ENCODE results near the gene SUMF1. TPM values are rescaled to one million over a fixed set of nuclear protein-coding genes. Genes with fewer than 3 reads are reported as not detected.

SUMF1 gene
- total and polyA plus RNA-seq, 2 of the 13 experiments (the other 11 are each of a cell fraction or from before 2014, with no cell fraction given) = 18.5 to 28.9 TPM

DNA sequence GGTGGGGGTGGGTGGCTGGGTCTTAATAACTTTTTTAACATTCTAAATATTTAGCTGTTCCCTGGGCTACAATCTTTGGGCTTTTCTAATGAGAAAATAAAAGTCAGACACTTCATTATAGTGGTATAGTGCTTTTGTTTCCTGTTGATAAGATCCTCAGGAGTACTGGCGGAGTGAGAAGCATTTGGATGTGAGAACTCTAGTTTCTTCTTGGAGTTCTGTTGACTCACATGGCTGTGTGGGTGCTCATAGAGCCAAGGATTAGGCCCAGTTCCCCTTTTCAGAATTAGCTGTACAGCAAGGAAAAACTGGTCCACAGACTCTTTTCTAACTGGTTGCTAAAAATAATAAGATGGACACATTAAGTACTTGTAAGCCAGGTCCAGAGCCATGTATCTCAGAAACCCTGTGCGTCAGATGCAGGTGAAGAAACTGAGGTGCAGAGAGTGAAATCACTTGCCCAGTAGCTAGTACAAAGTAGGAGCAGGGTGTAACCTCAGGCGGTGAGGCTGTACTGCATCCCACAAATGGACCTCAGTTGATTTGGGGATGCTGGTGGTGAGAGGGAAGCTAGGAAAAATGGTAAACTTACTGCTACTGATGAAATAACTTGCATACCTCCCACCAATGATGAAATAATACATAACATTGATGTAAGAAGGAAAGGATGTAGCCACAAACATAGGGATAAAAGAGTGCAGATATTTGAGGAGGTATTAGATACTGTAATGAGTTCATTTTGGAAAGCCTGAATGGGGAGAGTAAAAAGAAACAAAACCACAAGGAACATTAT is 28.4 kb upstream of the SUMF1 start:
- H3K27me3 ChIP-seq (ENCODE audit: control insufficient read depth in 1 of 2, insufficient read depth in 2 of 2, low read length in 2 of 2) = no peaks in the 10 kb centered on the region; a peak in 1 of 5 replicates
- no peaks in the 10 kb centered on the region for H4K20me1 ChIP-seq (ENCODE audit: insufficient read depth, low read length)
- no TSS peak for BruUV-seq (replicated peaks)
- H3K9me3 ChIP-seq (ENCODE audit: low read length) = no peaks in the 10 kb centered on the region
- H3K4me1 ChIP-seq (ENCODE audit: insufficient read depth, low read length) = peaks cover 61% of the 10 kb centered on the region
- no peak overlapping the region for H3K9ac ChIP-seq (ENCODE audit: insufficient read depth, low read depth, low read length)
- H3K4me3 ChIP-seq (replicated peaks in 1 of 3; ENCODE audit: insufficient read depth in 1 of 3, low read depth in 2 of 3, low read length in 3 of 3) = no peak overlapping the region
- 0 out of 2 replicates have a peak overlapping the region, but pooled peaks have one; percentile 89 for H3K4me2 ChIP-seq (ENCODE audit: low read depth, low read length)
- intact Hi-C loops (cut with micrococcal nuclease; ENCODE audit: unreplicated experiment) = loop anchor here (10.0 kb wide), 1 partner anchor 139 kb away; no protein-coding TSS in a partner anchor
- ChIA-PET POLR2A (no interaction called here), CTCF (ENCODE audit: low intra/inter-chr PET ratio, low total read pairs) (no interaction called here)
- in situ Hi-C loops (cut with HindIII; ENCODE audit: extremely low pct_ligation_motif_present, low pct_unique_long_range_greater_than_20kb) = loop anchor here (5.0 kb wide), 1 partner anchor 72 kb away; no protein-coding TSS in a partner anchor
- TF ChIP-seq, protein P1, sequence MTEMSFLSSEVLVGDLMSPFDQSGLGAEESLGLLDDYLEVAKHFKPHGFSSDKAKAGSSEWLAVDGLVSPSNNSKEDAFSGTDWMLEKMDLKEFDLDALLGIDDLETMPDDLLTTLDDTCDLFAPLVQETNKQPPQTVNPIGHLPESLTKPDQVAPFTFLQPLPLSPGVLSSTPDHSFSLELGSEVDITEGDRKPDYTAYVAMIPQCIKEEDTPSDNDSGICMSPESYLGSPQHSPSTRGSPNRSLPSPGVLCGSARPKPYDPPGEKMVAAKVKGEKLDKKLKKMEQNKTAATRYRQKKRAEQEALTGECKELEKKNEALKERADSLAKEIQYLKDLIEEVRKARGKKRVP (CRISPR knock-in tag; IDR thresholded peaks at IDR 0.05) = peak in 1 of 2 experiments; percentile 46; a peak in 1 of 4 replicates
- TF ChIP-seq EED (CRISPR knock-in tag; IDR thresholded peaks at IDR 0.05) = no peak
- 88% methylated on average over 3 of the region's 3 CpGs for WGBS (ENCODE audit: low lambda C conversion rate)
- FAIRE-seq (no peak), DNase-seq (ENCODE audit: low spot score) (no peak), ATAC-seq (no peak)
- H2AFZ ChIP-seq (ENCODE audit: low read length) = no peak overlapping the region
- no peaks in the 10 kb centered on the region; a peak in 1 of 5 replicates for H3K36me3 ChIP-seq (replicated peaks in 1 of 2; ENCODE audit: control insufficient read depth in 1 of 2, insufficient read depth in 2 of 2, low read length in 2 of 2)
- H3K27ac ChIP-seq (ENCODE audit: extremely low read length, insufficient read depth, low read length) = no peak overlapping the region
- peaks cover 4% of the 10 kb centered on the region for H3K79me2 ChIP-seq (ENCODE audit: insufficient read depth, low read length)

DNA sequence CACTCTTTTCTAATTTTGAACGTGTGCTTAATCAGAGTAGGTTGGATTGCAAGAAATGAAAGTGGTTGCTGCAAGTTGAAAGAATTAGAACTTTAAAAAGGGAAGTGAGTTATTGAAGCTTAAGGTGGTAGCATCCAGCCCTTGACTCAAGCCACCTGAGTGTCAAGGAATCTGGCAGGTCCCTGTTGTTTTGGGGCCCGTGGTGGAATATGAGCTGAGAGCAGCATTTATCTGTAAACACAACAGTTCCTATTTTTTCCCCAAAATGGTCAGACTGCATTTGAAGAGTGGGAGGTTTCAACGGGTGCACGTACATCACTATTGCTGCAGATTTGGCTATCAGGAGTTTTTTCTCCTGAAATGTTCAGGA is 27.8 kb upstream of the SUMF1 start:
- intact Hi-C loops (cut with micrococcal nuclease; ENCODE audit: unreplicated experiment) = loop anchor here (5.0 to 10.0 kb wide), 2 partner anchors 138 to 140 kb away; no protein-coding TSS in a partner anchor
- TF ChIP-seq ZBTB21 (CRISPR knock-in tag; IDR thresholded peaks at IDR 0.05) (no peak), TFE3 (CRISPR knock-in tag; IDR thresholded peaks at IDR 0.05) (no peak), TMF1 (CRISPR knock-in tag; IDR thresholded peaks at IDR 0.05; ENCODE audit: low read depth) (no peak), MLX (CRISPR knock-in tag; IDR thresholded peaks at IDR 0.05) (no peak), YEATS2 (CRISPR knock-in tag; IDR thresholded peaks at IDR 0.05; ENCODE audit: borderline replicate concordance) (no peak), MXD4 (CRISPR knock-in tag; IDR thresholded peaks at IDR 0.05) (no peak), MTF2 (CRISPR knock-in tag; IDR thresholded peaks at IDR 0.05; ENCODE audit: borderline replicate concordance) (no peak), BCL6 (CRISPR knock-in tag; IDR thresholded peaks at IDR 0.05) (no peak)
- TF ChIP-seq, protein P2, sequence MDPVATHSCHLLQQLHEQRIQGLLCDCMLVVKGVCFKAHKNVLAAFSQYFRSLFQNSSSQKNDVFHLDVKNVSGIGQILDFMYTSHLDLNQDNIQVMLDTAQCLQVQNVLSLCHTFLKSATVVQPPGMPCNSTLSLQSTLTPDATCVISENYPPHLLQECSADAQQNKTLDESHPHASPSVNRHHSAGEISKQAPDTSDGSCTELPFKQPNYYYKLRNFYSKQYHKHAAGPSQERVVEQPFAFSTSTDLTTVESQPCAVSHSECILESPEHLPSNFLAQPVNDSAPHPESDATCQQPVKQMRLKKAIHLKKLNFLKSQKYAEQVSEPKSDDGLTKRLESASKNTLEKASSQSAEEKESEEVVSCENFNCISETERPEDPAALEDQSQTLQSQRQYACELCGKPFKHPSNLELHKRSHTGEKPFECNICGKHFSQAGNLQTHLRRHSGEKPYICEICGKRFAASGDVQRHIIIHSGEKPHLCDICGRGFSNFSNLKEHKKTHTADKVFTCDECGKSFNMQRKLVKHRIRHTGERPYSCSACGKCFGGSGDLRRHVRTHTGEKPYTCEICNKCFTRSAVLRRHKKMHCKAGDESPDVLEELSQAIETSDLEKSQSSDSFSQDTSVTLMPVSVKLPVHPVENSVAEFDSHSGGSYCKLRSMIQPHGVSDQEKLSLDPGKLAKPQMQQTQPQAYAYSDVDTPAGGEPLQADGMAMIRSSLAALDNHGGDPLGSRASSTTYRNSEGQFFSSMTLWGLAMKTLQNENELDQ (CRISPR knock-in tag; IDR thresholded peaks at IDR 0.05; ENCODE audit: borderline replicate concordance) = no peak
- H3K79me2 ChIP-seq (ENCODE audit: insufficient read depth, low read length) = peaks cover 4% of the 10 kb centered on the region
- 90% methylated on average over 4 of the region's 4 CpGs for WGBS (ENCODE audit: low lambda C conversion rate)
- H4K20me1 ChIP-seq (ENCODE audit: insufficient read depth, low read length) = no peaks in the 10 kb centered on the region
- H3K4me3 ChIP-seq (replicated peaks in 1 of 3; ENCODE audit: insufficient read depth in 1 of 3, low read depth in 2 of 3, low read length in 3 of 3) = no peak overlapping the region
- no peak overlapping the region for H2AFZ ChIP-seq (ENCODE audit: low read length)
- peak overlapping the region; percentile 89 for H3K4me2 ChIP-seq (ENCODE audit: low read depth, low read length)
- no peaks in the 10 kb centered on the region; a peak in 1 of 5 replicates for H3K27me3 ChIP-seq (ENCODE audit: control insufficient read depth in 1 of 2, insufficient read depth in 2 of 2, low read length in 2 of 2)
- in situ Hi-C loops (cut with HindIII; ENCODE audit: extremely low pct_ligation_motif_present, low pct_unique_long_range_greater_than_20kb) = loop anchor here (5.0 kb wide), 1 partner anchor 72 kb away; no protein-coding TSS in a partner anchor
- no peak overlapping the region for H3K27ac ChIP-seq (ENCODE audit: extremely low read length, insufficient read depth, low read length)
- no peaks in the 10 kb centered on the region for H3K9me3 ChIP-seq (ENCODE audit: low read length)
- FAIRE-seq = no peak
- peaks cover 61% of the 10 kb centered on the region for H3K4me1 ChIP-seq (ENCODE audit: insufficient read depth, low read length)
- no peak for DNase-seq (ENCODE audit: low spot score)
- CTCF ChIA-PET (ENCODE audit: low intra/inter-chr PET ratio, low total read pairs) = no interaction called here
- BruUV-seq (replicated peaks) = no TSS peak
- H3K36me3 ChIP-seq (replicated peaks in 1 of 2; ENCODE audit: control insufficient read depth in 1 of 2, insufficient read depth in 2 of 2, low read length in 2 of 2) = no peaks in the 10 kb centered on the region; a peak in 1 of 5 replicates
- no peak for ATAC-seq
- POLR2A ChIA-PET = interaction anchor here (3.3 kb wide), 1 partner anchor 12 kb away, joined by 120 read pairs; no protein-coding TSS in a partner anchor
- H3K9ac ChIP-seq (ENCODE audit: insufficient read depth, low read depth, low read length) = no peak overlapping the region
